ENCODE measurements around the gene KMO.

- TF ChIP-seq, protein P1, sequence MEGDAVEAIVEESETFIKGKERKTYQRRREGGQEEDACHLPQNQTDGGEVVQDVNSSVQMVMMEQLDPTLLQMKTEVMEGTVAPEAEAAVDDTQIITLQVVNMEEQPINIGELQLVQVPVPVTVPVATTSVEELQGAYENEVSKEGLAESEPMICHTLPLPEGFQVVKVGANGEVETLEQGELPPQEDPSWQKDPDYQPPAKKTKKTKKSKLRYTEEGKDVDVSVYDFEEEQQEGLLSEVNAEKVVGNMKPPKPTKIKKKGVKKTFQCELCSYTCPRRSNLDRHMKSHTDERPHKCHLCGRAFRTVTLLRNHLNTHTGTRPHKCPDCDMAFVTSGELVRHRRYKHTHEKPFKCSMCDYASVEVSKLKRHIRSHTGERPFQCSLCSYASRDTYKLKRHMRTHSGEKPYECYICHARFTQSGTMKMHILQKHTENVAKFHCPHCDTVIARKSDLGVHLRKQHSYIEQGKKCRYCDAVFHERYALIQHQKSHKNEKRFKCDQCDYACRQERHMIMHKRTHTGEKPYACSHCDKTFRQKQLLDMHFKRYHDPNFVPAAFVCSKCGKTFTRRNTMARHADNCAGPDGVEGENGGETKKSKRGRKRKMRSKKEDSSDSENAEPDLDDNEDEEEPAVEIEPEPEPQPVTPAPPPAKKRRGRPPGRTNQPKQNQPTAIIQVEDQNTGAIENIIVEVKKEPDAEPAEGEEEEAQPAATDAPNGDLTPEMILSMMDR (IDR thresholded peaks at IDR 0.05) = no peak
- TF ChIP-seq EP300 (IDR thresholded peaks at IDR 0.05) = no peak
Measured at GRCh38 chr1:241532162-241532531, at the start of gene KMO.
